Epithelial cell of prostate (primary cell): ENCODE data around the gene RAB14.
A peak's percentile ranks its signal among the peaks of the same experiment; 100 is the strongest.
"Not testable (repeated sequence)": the region's sequence is repeated elsewhere in the genome, so short reads cannot be mapped to it uniquely, and the experiment has no call there.

Experiments used
- DNase-seq: peaks from one replicate; pipeline ENCODE4 v3.0.0-alpha.2; 2011; ENCODE audit warnings: low read depth, low spot score
- H3K27ac ChIP-seq: fragments of 450-650 bp; 2 replicates; pipeline ENCODE4 v1.5.1; 2017; ENCODE audit warnings: mild to moderate bottlenecking

Gene RAB14

GRCh38 chr9:121169094-121169601 lies 32.5 kb downstream of the RAB14 start:
- H3K27ac ChIP-seq = no peak overlapping the region
- no peak for DNase-seq

GRCh38 chr9:121168052-121168451 lies 33.6 kb downstream of the RAB14 start:
- H3K27ac ChIP-seq = no peak overlapping the region
- DNase-seq = no peak

GRCh38 chr9:121160025-121160424 lies 41.6 kb downstream of the RAB14 start:
- no peak for DNase-seq
- H3K27ac ChIP-seq = no peak overlapping the region

- DNase-seq = no peak
- H3K27ac ChIP-seq = no peak overlapping the region
Observed at GRCh38 chr9:121157939-121158338, 43.7 kb downstream of the RAB14 start.

- H3K27ac ChIP-seq = peak overlapping the region; percentile 65
- DNase-seq = peak; percentile 85
Observed at GRCh38 chr9:121156263-121156731, 45.4 kb downstream of the RAB14 start.

- peak; percentile 37 for DNase-seq
- H3K27ac ChIP-seq = peak overlapping the region; percentile 65
Observed at GRCh38 chr9:121154782-121155181, 46.9 kb downstream of the RAB14 start.

- no peak overlapping the region for H3K27ac ChIP-seq
- DNase-seq = no peak
Observed at GRCh38 chr9:121153642-121154041, 48.0 kb downstream of the RAB14 start.

GRCh38 chr9:121150188-121150587 lies 51.5 kb downstream of the RAB14 start:
- no peak overlapping the region for H3K27ac ChIP-seq
- DNase-seq = no peak

- no peak for DNase-seq
Observed at GRCh38 chr9:121144482-121144881, 57.2 kb downstream of the RAB14 start.

GRCh38 chr9:121143771-121144170 lies 57.9 kb downstream of the RAB14 start:
- no peak for DNase-seq
- no peak overlapping the region for H3K27ac ChIP-seq

More at GRCh38 chr9:121144482-121144881, 57.2 kb downstream of the RAB14 start:
- no peak overlapping the region for H3K27ac ChIP-seq

- H3K27ac ChIP-seq = no peak overlapping the region
- no peak for DNase-seq
Observed at GRCh38 chr9:121141706-121142105, 60.0 kb downstream of the RAB14 start.

GRCh38 chr9:121141306-121141705 lies 60.4 kb downstream of the RAB14 start:
- no peak overlapping the region for H3K27ac ChIP-seq
- no peak for DNase-seq

- DNase-seq = no peak
- no peak overlapping the region for H3K27ac ChIP-seq
Observed at GRCh38 chr9:121140162-121140561, 61.5 kb downstream of the RAB14 start.

GRCh38 chr9:121138973-121139372 lies 62.7 kb downstream of the RAB14 start:
- no peak for DNase-seq
- H3K27ac ChIP-seq = peak overlapping the region; percentile 75

GRCh38 chr9:121138561-121138960 lies 63.1 kb downstream of the RAB14 start:
- DNase-seq = peak; percentile 16
- H3K27ac ChIP-seq = peak overlapping the region; percentile 75

GRCh38 chr9:121135642-121136041 lies 66.0 kb downstream of the RAB14 start:
- DNase-seq = no peak
- H3K27ac ChIP-seq = no peak overlapping the region

GRCh38 chr9:121133104-121133816 lies 68.4 kb downstream of the RAB14 start:
- DNase-seq = no peak
- H3K27ac ChIP-seq = peak overlapping the region; percentile 26

- not testable (repeated sequence) for DNase-seq
Observed at GRCh38 chr9:121129384-121129783, 72.3 kb downstream of the RAB14 start.

More at GRCh38 chr9:121129384-121129783, 72.3 kb downstream of the RAB14 start:
- H3K27ac ChIP-seq = not testable (repeated sequence)
